Hepatocyte (in vitro differentiated cells): ENCODE results near the gene ALG8.

Experiments
- EZH2 ChIP-seq: fragments of 200-600 bp; sonication (generic); IDR thresholded peaks from 2 replicates; pipeline ENCODE4 v1.6.1; 2016; ENCODE audit warnings: antibody characterized with exemption, mild to moderate bottlenecking, borderline replicate concordance
- EZH2phosphoT487 ChIP-seq: fragments of 200-600 bp; sonication (generic); IDR thresholded peaks from one replicate; pipeline ENCODE4 v1.6.1; 2018; ENCODE audit warnings: antibody characterized with exemption, mild to moderate bottlenecking, low read depth, moderate library complexity; ENCODE audit not compliant: unreplicated experiment, severe bottlenecking
- TF ChIP-seq, protein P1 (sequence below): fragments of 200-600 bp; sonication (generic); IDR thresholded peaks from 2 replicates; pipeline ENCODE4 v1.5.1; 2016; ENCODE audit warnings: antibody characterized with exemption, mild to moderate bottlenecking; ENCODE audit not compliant: poor library complexity

DNA sequence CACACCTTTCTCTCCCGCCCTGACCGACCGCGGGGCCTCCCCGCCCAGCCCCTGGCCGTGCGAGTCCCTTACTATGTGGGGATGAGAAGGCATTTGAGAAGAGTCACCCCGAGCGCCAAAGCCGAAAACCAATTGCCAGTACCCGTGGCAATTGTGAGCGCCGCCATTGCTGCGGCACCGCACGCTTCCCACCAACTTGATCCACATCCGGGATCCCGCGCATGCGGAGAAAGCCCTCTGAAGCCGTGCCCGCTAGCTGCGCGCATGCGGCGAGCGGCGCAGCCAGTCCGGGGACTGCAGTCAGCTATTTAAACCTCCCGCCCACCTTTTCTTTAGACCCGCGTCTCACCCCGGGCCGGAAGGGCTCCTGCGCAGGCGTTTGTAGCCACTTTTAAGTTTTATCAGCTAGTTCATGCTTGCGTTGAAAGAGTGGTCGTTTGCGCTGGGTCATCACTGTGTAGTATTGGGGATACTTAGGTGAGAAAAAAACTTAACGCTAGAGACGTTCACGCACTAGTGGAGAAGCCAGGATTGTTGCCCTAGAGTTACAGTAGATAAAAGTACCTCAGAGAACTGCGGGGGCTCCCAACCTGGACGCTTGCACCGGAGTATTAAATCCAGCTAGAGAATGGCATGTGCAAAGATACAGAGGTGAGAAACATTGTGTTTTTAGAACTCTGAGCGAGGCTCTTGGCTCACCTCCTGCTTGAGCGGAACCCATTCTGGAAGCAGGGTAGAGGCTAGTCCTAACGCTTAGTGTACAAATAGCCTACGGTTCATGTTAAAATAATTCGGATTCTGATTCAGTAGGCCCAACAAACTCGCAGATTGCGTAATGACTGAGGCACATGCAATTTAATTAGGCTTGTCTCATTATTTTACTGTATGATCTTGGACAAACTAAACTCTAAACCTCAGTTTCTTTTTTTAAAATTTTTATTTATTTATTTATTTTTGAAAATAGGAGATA, at the start of gene ALG8:
- TF ChIP-seq, protein P1, sequence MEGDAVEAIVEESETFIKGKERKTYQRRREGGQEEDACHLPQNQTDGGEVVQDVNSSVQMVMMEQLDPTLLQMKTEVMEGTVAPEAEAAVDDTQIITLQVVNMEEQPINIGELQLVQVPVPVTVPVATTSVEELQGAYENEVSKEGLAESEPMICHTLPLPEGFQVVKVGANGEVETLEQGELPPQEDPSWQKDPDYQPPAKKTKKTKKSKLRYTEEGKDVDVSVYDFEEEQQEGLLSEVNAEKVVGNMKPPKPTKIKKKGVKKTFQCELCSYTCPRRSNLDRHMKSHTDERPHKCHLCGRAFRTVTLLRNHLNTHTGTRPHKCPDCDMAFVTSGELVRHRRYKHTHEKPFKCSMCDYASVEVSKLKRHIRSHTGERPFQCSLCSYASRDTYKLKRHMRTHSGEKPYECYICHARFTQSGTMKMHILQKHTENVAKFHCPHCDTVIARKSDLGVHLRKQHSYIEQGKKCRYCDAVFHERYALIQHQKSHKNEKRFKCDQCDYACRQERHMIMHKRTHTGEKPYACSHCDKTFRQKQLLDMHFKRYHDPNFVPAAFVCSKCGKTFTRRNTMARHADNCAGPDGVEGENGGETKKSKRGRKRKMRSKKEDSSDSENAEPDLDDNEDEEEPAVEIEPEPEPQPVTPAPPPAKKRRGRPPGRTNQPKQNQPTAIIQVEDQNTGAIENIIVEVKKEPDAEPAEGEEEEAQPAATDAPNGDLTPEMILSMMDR = no peak
- no peak for TF ChIP-seq EZH2phosphoT487
- TF ChIP-seq EZH2 = no peak
